BE2C (cell line): Measurements from ENCODE around the gene PALM2AKAP2.

Experiments used
- DNase-seq: peaks from one replicate; pipeline ENCODE4 v3.0.0-alpha.2; 2020
- H3K27me3 ChIP-seq: fragments of 250-450 bp; sonication (Bioruptor Pico); 2 replicates; pipeline ENCODE4 v1.5.1; 2020; ENCODE audit warnings: mild to moderate bottlenecking
- H3K36me3 ChIP-seq: fragments of 250-450 bp; sonication (Bioruptor Pico); 2 replicates; pipeline ENCODE4 v1.5.1; 2020; ENCODE audit warnings: mild to moderate bottlenecking
- H3K4me1 ChIP-seq: fragments of 250-450 bp; sonication (Bioruptor Pico); 2 replicates; pipeline ENCODE4 v1.5.1; 2020
- H3K4me3 ChIP-seq: 2 replicates; pipeline ENCODE4 v1.5.1; 2011; ENCODE audit warnings: low read depth, low read length
- H3K9me3 ChIP-seq: fragments of 250-450 bp; sonication (Bioruptor Pico); 2 replicates; pipeline ENCODE4 v1.5.1; 2020
- CTCF ChIP-seq: IDR thresholded peaks from 2 replicates; pipeline ENCODE4 v1.5.1; 2012; ENCODE audit warnings: mild to moderate bottlenecking, low read depth, low read length

Gene PALM2AKAP2

GRCh38 chr9:109776391-109776790 is 3.6 kb upstream of the PALM2AKAP2 start:
- H3K4me3 ChIP-seq = no peak overlapping the region
- no peaks in the 10 kb centered on the region for H3K9me3 ChIP-seq
- TF ChIP-seq CTCF = no peak
- peaks cover 15% of the 10 kb centered on the region for H3K27me3 ChIP-seq
- no peaks in the 10 kb centered on the region for H3K4me1 ChIP-seq
- no peak for DNase-seq
- H3K36me3 ChIP-seq = no peaks in the 10 kb centered on the region

DNA sequence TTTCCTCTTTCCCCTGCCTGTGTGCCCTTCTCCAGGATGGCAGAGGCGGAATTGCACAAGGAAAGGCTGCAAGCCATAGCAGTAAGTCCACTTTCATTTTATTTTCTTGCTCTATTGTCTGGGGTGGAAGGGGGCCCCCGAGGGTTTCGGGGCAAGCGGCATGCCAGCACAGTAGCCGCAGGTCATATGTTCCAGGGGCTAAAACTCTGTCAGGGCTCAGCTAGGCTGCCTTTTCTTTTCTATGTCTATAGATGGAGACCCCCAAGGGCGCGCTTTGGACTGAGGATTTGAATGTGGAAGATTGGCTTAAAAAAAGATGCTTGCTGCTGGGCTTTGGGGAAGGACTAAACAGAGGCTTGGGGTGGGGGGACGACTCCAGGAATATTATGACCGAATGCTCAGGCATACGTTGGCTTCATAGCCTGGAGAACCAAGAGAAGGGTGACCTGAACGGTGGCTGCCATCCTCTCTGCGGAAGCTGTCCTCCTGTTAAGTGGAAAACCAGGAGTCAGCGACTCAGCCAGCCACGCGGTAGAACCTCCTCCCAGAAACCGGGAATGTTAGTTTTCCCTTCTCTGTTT is 545 bp downstream of the PALM2AKAP2 start:
- DNase-seq = no peak
- Histone ChIP-seq H3K4me1 (no peaks in the 10 kb centered on the region), H3K36me3 (no peaks in the 10 kb centered on the region), H3K27me3 (peaks cover 15% of the 10 kb centered on the region), H3K4me3 (no peak overlapping the region), H3K9me3 (no peaks in the 10 kb centered on the region)
- TF ChIP-seq CTCF = no peak

- no peak for TF ChIP-seq CTCF
- Histone ChIP-seq H3K9me3 (no peaks in the 10 kb centered on the region), H3K4me1 (no peaks in the 10 kb centered on the region), H3K4me3 (no peak overlapping the region), H3K36me3 (no peaks in the 10 kb centered on the region), H3K27me3 (peaks cover 15% of the 10 kb centered on the region)
- DNase-seq = no peak
These were observed 1.1 kb downstream of the PALM2AKAP2 start for GRCh38 chr9:109781086-109781485.

- DNase-seq = no peak
These were observed 1.7 kb downstream of the PALM2AKAP2 start for GRCh38 chr9:109781541-109782197.

GRCh38 chr9:109787735-109788134 is 7.7 kb downstream of the PALM2AKAP2 start:
- Histone ChIP-seq H3K27me3 (no peaks in the 10 kb centered on the region; the same call in 1 of the 2 replicates), H3K36me3 (no peaks in the 10 kb centered on the region), H3K4me1 (no peaks in the 10 kb centered on the region), H3K4me3 (no peak overlapping the region), H3K9me3 (no peaks in the 10 kb centered on the region)
- TF ChIP-seq CTCF = no peak
- DNase-seq = no peak

More at GRCh38 chr9:109781541-109782197, 1.7 kb downstream of the PALM2AKAP2 start:
- peaks cover 15% of the 10 kb centered on the region for H3K27me3 ChIP-seq
- H3K9me3 ChIP-seq = no peaks in the 10 kb centered on the region
- H3K4me3 ChIP-seq = no peak overlapping the region
- no peaks in the 10 kb centered on the region for H3K4me1 ChIP-seq
- no peak for TF ChIP-seq CTCF
- no peaks in the 10 kb centered on the region for H3K36me3 ChIP-seq

DNA sequence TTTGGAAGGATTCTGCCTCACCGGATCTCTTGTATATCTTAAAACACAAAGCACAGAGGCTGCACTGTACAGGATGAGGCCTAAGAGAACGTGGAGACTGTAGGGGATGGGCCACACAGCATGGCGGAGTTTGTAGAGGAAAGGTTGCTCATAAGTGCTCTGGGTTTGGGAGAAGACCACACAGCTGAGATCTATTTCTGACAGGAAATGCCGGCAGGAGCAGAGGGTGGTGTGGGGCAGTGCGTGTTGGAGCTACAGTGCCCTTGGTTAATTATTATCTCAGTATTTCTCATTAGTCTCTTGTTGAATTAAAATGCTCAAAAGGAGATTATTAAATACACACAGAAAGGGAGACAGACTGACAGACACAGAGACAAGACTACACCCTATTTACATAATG is 9.6 kb downstream of the PALM2AKAP2 start:
- no peaks in the 10 kb centered on the region for H3K36me3 ChIP-seq
- no peaks in the 10 kb centered on the region for H3K9me3 ChIP-seq
- TF ChIP-seq CTCF = no peak
- no peak overlapping the region for H3K4me3 ChIP-seq
- no peaks in the 10 kb centered on the region for H3K4me1 ChIP-seq
- DNase-seq = no peak
- no peaks in the 10 kb centered on the region; the same call in 1 of the 2 replicates for H3K27me3 ChIP-seq
